ENCODE data around the gene ANHX. TPM values are rescaled to one million over a fixed set of nuclear protein-coding genes. Genes with fewer than 3 reads are reported as not detected.
A peak's percentile ranks its signal among the peaks of the same experiment; 100 is the strongest.

ANHX gene
- total and polyA plus RNA-seq, 2 of the 13 experiments (the other 11 are each of a cell fraction or from before 2014, with no cell fraction given): not detected

- TF ChIP-seq ZNF530 (CRISPR knock-in tag; IDR thresholded peaks at IDR 0.05; ENCODE audit: low read depth): no peak
- TF ChIP-seq ARID5B (CRISPR knock-in tag; IDR thresholded peaks at IDR 0.05): peak; percentile 51
- peak; percentile 43; the same call in 1 of the 2 replicates for TF ChIP-seq ZNF331 (CRISPR knock-in tag; IDR thresholded peaks at IDR 0.05)
- no peak; the same call in 1 of the 2 replicates for TF ChIP-seq ZNF451 (CRISPR knock-in tag; IDR thresholded peaks at IDR 0.05)
- no peak for TF ChIP-seq AGO2 (optimal IDR thresholded peaks at IDR 0.05; ENCODE audit: low read depth, low read length)
- 0 out of 2 replicates have a peak, but pooled peaks have one; percentile 27 for TF ChIP-seq ZNF572 (CRISPR knock-in tag; IDR thresholded peaks at IDR 0.05)
- no peak for TF ChIP-seq KIAA2018 (CRISPR knock-in tag; IDR thresholded peaks at IDR 0.05; ENCODE audit: borderline replicate concordance)
- TF ChIP-seq ZFY (CRISPR knock-in tag; IDR thresholded peaks at IDR 0.05): peak; percentile 85
- TF ChIP-seq ZNF224 (CRISPR knock-in tag; IDR thresholded peaks at IDR 0.05): no peak
- no peak for TF ChIP-seq ZNF367 (CRISPR knock-in tag; IDR thresholded peaks at IDR 0.05; ENCODE audit: borderline replicate concordance)
- no peak for TF ChIP-seq ZUFSP (CRISPR knock-in tag; IDR thresholded peaks at IDR 0.05; ENCODE audit: borderline replicate concordance)
- TF ChIP-seq ZNF841 (CRISPR knock-in tag; IDR thresholded peaks at IDR 0.05; ENCODE audit: borderline replicate concordance): no peak
- TF ChIP-seq YY1 (IDR thresholded peaks at IDR 0.05; ENCODE audit: insufficient read depth, insufficient replicate concordance, low read depth, low read length): peak; percentile 97
These were observed 54.3 kb downstream of the ANHX start, which contains the start of gene ZNF268 (continued) for GRCh38 chr12:133181238-133181959.
